Dermis microvascular lymphatic vessel endothelial cell (primary cell): Measurements from ENCODE around the gene CMTM4. TPM values are rescaled to one million over a fixed set of nuclear protein-coding genes. Genes with fewer than 3 reads are reported as not detected.
"Not testable (repeated sequence)": the region's sequence is repeated elsewhere in the genome, so short reads cannot be mapped to it uniquely, and the experiment has no call there.

Source experiments
- DNase-seq, 2 donors: peaks; one replicate each; pipeline versions ENCODE4 v3.0.0 to v3.0.0-alpha.2; 2010; ENCODE audit warnings: low read depth in 2 of 2
- total RNA-seq: library from RNA; depleted of rRNA; stranded (reverse); fragments of >200 nt; gene quantifications from 2 replicates; pipeline ENCODE4 v1.2.1, GENCODE V29; 2014

CMTM4 gene
- total RNA-seq, 1 donor from 2014 or later: 9.4 TPM

DNA sequence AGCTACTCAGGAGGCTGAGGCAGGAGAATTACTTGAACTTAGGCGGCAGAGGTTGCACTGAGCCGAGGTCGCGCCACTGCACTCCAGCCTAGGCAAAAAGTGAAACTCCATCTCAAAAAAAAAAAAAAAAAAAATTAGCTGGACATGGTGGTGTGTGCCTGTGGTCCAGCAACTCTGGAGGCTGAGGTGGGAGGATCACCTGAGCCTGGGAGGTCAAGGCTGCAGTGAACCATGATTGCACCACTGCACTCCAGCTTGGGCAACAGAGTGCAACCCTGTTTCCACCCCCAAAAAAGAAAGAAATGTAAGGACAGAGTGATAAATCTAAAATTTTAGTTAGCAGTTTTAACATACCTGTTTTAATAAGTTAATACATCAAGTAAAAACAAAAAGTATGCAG lies 100.0 kb downstream of the CMTM4 start:
- not testable (repeated sequence) for DNase-seq

DNA sequence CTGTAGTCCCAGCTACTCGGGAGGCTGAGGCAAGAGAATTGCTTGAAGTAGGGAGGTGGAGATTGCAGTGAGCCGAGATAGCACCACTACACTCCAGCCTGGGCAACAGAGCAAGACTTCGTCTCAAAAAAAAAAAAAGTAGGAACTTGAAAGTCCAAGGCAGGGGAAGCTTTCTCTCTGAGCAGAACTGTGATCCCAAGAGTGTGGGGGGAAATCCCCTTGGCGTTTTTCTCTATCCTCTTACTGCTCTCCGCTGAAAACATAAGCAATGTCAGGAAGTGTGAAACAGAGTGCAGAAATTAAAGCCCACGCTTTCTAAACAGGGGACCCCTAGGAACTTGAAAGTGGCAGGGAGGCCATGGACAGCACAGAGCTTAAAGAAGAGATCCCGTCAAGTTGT lies 101.8 kb downstream of the CMTM4 start:
- no peak for DNase-seq

DNA sequence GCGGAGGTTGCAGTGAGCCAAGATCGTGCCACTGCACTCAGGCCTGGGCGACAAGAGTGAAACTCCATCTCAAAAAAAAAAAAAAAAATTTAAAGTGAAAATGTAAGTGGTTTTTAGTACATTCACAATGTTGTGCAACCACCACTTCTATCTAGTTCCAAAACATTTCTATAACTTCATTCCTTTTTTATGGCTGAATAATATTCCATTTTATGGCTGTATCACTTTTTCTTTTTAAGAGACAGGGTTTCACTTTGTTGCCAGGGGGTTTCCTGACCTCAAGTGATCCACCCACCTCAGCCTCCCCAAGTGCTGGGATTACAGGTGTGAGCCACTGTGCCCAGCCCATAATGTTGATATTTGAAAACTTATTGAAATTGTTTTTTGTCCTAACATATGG lies 103.7 kb downstream of the CMTM4 start:
- DNase-seq: no peak

DNA sequence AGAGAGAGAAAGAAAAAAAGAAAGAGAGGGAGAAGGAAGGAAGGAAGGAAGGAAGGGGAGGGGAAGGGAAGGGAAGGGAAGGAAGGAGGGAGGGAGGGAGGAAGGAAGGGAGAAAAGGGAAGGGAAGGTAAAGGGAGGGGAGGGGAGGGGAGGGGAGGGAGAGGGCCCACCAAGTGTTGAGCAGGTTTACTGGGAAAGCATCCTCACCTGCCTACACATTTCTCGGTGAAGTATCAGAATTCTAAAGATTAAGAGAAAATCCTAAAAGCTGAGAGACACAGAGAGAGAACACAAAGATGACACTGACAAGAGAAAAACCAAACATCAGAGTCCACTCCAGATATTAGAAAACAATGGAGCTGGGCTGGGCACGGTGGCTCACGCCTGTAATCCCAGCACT lies 104.3 kb downstream of the CMTM4 start:
- no peak for DNase-seq

DNA sequence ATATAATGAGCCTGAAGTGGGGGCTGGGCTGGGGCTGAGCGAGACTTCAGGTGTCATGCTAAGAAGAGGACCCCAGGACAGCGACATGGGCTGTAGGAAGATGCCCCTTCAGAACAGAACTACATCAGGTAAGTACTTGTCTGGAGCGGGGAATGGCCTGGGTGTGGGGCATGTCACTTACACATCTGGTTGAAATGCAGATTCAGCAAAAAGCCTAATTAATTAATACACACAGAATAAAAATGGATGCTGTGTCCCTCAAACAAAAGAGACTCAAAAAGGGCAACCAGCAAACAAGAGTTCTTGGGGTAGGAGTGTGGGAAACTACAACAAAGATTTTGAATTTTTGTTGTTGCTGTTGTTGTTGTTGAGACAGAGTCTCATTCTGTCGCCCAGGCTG lies 105.5 kb downstream of the CMTM4 start:
- DNase-seq: no peak

DNA sequence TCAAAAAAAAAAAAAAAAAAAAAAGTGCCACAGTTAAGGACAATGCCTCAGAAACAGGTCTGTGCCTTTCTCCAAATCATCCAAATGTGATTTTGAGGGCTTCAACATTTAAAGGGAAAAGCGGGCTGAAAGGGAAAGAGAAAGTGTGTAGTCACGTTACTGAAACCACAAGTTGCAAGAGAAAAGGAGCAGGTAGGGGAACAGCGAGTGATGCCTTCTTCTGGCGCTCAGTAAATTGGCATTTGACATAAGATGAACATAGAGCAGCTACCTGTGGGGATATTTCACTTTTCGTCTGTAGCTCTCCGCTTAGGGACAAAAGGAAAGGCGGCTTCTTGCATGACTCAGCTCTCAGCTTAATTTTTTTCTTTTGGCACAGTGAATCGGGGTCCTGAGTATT lies 106.2 kb downstream of the CMTM4 start:
- DNase-seq: no peak

DNA sequence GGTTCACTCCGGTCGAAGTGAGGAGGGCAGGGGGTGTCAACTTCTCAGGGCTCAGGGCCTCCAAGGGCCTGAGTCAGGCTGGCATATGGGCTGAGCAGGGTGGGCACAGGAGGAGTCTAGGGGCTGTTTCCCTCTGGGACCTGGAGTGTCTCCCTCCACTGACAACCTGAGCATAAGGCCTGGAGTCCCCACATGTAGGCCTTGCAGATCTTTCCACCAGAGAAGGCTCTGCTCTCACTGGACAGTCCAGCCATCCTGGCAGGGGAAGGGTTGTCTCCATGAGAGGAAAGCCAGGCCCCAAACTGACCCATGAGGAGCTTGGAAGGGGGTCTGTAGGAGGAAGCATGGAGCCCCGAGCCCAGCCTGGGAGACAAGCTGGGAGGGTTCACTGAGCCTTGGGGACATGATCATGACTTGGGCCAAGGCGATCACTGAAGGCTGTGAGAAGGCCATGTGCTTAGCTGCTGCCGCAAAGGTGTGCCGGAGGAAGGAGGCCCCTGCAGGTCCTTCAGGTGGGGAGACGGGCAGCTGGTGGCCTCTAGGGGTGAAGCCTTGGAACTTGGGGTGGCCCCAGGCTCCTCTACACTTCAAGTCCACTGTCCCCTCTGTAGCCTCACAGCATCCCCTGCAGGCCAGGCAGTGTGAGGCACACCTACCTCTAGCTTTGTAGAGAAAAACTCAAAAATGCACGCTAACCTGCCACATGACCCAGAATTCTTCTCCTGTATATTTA lies 107.4 kb downstream of the CMTM4 start:
- DNase-seq: peak in 1 of 2 donors; percentile 55

DNA sequence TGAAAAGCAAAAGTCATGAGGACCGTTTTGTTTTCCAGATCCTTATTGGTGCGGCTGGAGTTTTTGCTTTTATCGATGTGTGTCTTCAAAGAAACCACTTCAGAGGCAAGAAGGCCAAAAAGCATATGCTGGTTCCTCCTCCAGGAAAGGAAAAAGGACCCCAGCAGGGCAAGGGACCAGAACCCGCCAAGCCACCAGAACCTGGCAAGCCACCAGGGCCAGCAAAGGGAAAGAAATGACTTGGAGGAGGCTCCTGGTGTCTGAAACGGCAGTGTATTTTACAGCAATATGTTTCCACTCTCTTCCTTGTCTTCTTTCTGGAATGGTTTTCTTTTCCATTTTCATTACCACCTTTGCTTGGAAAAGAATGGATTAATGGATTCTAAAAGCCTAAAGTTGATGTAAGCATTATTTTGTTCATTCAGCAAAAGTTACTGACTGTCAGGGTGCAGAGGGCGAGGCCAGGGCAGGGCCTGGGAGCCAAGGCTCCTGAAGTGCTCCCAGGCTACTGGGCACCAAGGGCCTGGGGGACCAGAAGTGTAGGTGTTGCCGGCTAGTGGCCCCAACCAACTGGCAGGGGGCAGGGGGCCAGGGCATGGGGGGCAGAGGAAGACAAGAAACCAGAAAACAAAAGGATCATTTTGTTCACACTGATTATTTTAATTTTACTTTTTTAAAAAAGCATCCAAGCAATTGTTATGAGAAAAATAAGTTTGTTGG lies 108.5 kb downstream of the CMTM4 start:
- DNase-seq: no peak

DNA sequence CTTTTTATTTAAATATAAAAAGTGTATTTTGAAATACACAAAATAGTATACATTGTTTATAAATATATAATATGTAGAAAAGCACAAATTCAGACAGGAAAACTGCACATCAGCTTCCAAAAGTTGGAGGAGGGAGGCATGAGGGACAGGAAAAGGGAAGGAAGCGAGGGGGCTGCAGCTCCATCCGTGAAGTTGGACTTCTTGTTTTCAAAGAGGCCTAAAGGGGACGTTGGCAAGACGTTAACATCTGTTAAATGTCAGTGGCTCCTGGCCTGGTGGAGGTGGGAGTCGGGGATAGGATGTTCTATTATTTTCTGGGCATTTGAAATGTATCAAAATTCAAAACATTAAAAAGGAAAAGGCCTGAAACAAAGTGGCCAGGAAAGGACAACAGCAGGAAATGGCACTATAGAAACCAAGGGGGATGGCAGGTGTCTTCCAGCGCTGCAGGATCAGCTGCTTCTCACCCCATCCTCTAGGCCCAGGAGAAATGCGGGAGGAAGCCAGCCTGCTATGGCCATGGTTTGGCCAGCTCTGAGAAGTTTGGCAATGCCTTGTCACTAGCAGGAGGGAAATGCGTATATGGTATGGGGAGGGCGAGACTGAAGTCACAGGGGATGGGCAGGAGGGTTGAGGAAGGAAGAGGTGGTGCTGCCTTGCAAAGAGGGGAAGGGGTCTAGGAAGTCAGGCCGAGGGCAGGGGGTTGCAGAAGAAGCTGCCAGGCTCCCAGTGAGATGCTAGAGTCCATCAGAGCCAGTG lies 110.9 kb downstream of the CMTM4 start:
- no peak for DNase-seq

DNA sequence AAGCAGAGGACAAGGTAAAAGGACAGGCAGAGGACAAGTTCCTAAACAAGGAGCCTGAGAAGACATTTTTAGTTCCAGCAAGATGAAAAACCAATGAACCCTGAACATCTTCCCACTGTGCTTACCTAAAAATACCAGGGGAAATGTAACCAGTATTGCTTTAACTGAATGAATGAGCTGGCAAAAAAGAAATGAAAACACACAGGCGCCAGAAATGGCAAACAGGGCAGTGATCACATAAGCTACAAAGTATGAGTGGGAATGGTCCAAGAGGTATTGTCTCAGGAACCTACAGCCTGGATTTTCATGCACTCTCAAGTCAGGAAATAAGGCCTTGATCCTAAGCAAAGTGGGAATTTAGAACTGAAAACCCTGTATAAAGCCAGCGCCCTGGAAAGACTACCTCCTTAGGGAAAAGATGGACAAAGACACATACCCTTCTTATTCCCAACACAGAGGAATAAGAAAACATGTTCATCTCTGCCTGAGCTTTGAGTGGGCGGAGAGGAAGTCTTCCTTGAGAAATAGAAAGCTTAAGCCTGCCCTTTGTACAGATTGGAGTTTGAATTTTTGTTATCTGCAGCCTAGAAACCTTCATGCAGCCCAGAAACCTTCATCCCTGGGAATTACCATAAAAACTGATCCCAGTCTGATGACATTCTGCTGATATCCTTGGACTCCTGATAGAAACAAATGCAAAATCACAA lies 115.1 kb downstream of the CMTM4 start:
- peak in 1 of 2 donors; percentile 10 for DNase-seq

DNA sequence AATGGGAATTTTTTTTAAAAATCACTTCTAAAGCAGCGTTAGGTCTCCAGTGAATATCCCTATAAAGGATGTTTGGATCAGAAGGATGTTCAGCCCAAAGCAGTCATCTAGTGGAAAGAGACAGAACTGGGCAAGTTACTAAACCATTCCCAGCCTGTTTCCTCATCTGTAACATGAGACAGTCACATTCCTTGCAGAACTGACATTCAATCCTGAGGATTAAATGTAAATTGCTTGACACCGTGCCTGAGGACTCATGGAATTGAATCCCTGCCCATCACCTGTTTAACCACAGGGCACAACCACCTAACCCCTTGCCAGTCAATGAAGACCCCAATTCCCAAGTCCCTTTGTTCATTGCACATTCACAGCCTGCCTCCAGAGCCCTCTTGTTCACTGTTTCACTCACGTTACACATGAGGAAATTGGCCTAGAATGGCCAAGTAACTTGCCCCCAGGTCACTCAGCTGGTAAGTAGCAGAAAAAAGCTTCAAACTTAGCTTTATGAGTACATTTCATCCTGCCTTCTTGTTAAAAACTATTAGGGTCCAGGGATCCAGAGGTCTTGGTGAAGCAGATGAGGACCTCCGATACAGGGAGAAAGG lies 115.8 kb downstream of the CMTM4 start:
- no peak for DNase-seq

DNA sequence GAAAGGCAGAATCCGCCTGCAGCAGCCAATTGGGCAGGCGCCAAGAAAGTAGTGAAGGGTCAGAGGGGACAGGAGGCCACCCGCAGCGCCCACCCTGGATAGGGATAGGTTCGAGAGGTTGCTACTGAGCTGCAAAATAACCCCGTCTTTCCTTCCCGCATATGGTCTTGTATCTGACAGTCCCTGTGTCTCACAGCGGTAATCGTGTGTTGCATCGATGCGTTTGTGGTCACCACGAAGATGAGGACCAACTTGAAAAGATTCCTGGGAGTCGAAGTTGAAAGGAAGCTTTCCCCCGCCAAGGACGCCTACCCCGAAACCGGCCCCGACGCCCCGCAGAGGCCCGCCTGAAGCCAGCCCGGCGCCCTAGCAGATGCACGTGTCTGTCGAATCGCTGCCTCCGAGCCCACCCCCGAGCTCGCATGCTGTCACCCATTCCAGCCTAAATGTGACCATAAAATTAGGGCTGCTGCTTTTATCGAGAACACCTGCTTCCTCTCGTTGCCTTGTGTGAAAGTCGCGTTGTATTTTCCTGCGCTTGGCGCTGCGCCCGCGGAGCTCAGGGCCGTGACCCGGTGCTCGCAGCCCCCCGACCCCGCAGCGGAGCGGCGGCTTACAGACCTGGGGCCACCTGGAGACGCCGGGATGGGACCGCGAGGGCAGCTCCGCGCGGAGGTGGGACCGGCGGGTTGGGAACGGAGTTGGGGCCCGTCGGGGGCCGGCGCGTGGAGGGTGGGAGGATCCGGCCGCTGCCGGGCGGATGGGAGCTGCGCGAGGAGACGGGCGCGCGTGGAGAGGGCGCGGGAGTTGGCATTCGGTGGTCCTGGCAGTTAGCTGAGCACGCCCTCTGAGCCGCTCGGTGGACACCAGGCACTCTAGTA lies 117.7 kb downstream of the CMTM4 start, which contains the start of gene CMTM2:
CMTM2 (plus strand) TSS at position 813 of the 881 bp plus-strand sequence. CDS start 145 bp downstream, outside the sequence.
- peak in 1 of 2 donors; percentile 30 for DNase-seq

DNA sequence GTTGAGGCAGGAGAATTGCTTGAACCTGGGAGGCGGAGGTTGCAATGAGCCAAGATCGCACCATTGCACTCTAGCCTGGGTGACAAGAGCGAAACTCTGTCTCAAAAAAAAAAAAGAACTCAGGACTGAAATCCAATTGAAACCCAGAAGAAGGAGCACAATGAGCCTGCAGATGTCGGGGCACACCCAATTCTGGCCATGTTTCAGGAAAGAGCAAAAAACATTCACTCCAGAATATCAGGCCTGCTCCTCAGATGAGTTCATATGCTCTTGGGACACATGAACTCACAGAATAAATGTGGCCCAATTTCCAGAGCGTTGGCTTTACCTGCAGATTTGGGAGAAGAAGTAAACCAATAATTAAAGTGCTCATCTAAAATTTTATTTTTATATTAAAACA lies 120.2 kb downstream of the CMTM4 start:
- no peak for DNase-seq

DNA sequence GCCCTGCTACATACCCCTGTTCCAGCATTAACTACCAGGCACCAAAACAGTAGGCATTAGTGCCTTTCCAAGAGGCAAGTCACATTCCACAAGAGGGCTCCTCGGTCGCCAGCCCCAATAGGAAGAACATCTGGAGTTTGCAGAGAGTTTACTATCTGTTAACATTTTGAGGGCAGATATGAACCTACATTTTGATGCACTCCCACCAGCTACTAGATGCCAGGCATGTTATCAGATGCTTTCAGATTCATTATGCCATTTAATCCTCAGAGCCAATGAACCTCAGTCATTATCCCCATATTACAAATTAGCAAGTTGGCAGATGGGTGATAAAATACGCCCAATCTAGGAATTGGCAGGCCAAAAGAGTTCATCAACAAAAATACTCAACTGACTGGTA lies 121.5 kb downstream of the CMTM4 start:
- no peak for DNase-seq

DNA sequence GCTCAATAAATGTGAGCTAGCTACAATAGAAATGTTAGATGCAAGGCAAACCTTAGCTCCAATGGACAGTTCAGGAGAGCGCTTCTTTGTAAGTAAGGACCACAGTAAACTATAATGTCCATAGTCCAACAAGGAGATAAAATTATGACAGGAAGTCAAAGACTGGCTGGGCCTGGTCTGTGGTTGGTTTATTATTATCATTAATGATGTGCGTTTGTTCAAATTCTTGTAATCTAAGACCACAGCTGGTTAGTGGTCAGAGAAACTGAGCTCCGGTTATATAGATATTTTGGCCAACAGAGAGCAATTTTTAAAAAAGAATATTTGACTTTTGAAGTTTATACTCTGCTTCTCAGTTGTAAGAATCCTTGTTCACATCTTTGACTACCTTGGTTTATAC lies 122.0 kb downstream of the CMTM4 start:
- DNase-seq: no peak

DNA sequence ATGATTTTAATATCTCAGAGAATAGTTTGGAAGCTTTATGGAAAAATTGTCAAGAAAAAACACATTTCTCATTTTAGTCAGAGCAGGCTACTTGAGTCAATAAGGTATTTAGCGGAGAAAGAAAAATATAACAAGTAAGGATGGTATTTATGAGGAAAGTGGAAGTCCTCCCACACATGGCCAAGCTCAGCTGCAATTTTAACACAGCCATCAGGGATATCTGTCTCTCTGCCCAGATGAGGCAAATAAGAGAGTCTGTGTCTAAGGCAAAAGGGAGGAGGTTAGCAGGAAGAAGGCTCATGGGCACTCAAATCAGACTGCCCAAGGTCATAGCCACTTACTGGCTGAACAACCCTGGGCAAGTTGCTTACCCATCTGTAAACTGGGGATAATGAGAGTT lies 122.5 kb downstream of the CMTM4 start:
- DNase-seq: no peak

DNA sequence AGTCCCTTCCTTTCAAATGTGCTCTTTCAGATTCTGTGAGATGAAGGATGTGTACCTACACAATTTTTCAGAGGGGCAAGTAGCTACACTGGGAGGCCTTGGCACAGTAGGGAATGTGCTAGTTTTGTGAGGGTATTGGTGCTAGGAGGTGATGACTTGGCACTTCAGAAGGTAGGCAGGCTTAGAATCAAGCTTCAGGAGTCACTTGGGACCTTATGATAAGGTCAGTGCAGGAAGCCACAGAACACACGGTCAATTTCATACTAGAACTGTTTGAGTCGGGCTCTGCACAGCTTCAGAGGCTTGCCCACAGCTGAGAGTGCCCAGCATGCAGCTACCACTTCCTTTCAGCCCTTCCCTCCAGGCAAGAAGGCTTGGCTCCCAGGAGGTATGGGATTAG lies 124.2 kb downstream of the CMTM4 start:
- no peak for DNase-seq

DNA sequence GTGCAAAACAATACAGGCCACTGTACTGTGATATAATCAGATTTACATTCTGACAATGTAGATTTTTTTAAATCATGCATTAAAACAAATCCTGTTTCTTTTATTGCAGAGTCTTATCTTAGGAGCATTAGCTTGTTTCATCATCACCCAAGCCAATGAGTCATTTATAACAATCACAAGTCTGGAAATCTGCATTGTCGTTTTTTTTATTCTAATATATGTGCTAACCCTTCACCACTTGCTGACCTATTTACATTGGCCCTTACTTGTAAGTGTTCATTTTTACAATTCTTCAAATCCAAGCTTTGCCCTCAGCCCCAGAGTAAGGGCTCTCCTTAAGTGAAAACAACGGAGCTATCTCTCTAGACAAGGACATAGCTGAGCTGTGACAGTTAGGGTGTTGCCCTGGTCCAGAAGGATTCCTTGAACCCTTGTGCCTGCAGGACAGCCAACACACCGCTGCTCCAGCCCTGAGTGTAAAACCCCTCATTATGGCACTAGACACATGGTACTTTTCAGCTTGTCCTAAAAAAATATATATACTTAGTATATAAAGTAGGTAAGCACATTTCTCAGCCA lies 126.6 kb downstream of the CMTM4 start:
- DNase-seq: peak in 1 of 2 donors; percentile 57

DNA sequence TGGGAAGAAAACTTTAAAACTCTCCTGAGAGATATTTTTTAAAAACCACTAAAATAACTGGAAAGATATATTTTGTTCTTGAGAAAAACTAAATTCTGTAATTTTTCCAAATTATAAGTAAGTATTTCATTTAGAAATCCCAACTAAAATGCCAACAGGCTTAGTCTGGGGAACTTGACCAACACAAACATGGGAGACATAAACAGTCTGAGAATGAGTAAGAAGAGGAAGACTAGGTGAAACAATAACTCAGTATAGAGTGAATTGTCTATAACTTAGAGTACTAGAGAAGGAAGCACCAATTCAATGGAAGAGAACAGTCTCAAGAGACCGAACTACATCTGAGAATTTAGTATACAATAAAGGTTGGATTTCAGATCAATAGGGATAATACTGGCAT lies 127.4 kb downstream of the CMTM4 start:
- DNase-seq: peak in 1 of 2 donors; percentile 47

DNA sequence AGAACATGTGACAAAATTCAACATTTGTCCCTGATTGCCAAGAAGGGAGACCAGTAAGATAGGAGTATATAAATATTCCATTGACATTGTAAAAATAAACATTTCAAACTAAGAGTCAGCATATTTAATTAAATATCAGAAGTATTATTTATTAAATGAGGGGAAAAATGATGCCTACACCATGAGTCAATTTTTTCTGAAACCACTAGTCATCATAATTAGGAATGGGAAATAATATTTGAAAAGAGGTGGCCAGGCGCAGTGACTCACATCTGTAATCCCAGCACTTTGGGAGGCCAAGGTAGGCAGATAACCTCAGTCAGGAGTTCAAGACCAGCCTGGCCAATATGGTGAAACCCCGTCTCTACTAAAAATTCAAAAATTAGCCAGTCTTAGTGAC lies 128.2 kb downstream of the CMTM4 start:
- no peak for DNase-seq
